KMS-11 (cell line): ENCODE data around the gene ZNF865.
"Not testable (repeated sequence)": the region's sequence is repeated elsewhere in the genome, so short reads cannot be mapped to it uniquely, and the experiment has no call there.

Experiments used
- H2AFZ ChIP-seq: fragments of 200-600 bp; sonication (generic); 2 replicates; pipeline ENCODE4 v1.6.1; 2016; ENCODE audit warnings: antibody characterized with exemption, mixed run types, low read depth
- H3K27ac ChIP-seq: fragments of 200-600 bp; sonication (generic); 2 replicates; pipeline ENCODE4 v1.6.1; 2016; ENCODE audit warnings: mild to moderate bottlenecking, mixed run types
- H3K27me3 ChIP-seq: fragments of 200-600 bp; sonication (generic); 2 replicates; pipeline ENCODE4 v1.6.1; 2017; ENCODE audit warnings: mild to moderate bottlenecking, low read depth, mixed run types, moderate library complexity; ENCODE audit not compliant: insufficient read depth
- H3K36me3 ChIP-seq: fragments of 200-600 bp; sonication (generic); 2 replicates; pipeline ENCODE4 v1.6.1; 2017; ENCODE audit warnings: mild to moderate bottlenecking, mixed run types; ENCODE audit not compliant: insufficient read depth
- H3K4me1 ChIP-seq: fragments of 200-600 bp; sonication (generic); 2 replicates; pipeline ENCODE4 v1.6.1; 2016; ENCODE audit warnings: mild to moderate bottlenecking, low read depth, mixed run types; ENCODE audit not compliant: poor library complexity, severe bottlenecking
- H3K4me2 ChIP-seq: fragments of 200-600 bp; sonication (generic); 2 replicates; pipeline ENCODE4 v1.7.0; 2016; ENCODE audit warnings: mild to moderate bottlenecking, mixed run types
- H3K4me3 ChIP-seq: fragments of 200-600 bp; sonication (generic); IDR thresholded peaks from 2 replicates; pipeline ENCODE4 v1.6.1; 2017; ENCODE audit warnings: low read depth, low read length, mixed read lengths; ENCODE audit not compliant: insufficient read depth
- H3K79me2 ChIP-seq: fragments of 200-600 bp; sonication (generic); 2 replicates; pipeline ENCODE4 v1.6.1; 2016; ENCODE audit warnings: low read depth, mixed run types; ENCODE audit not compliant: insufficient read depth
- H3K9ac ChIP-seq: fragments of 200-600 bp; sonication (generic); 2 replicates; pipeline ENCODE4 v1.6.1; 2016; ENCODE audit warnings: mild to moderate bottlenecking, mixed run types
- H4K20me1 ChIP-seq: fragments of 200-600 bp; sonication (generic); 2 replicates; pipeline ENCODE4 v1.6.1; 2016; ENCODE audit warnings: mild to moderate bottlenecking, mixed run types; ENCODE audit not compliant: insufficient read depth
- TF ChIP-seq, protein P1 (sequence below): fragments of 200-600 bp; sonication (generic); conservative IDR thresholded peaks from 2 replicates; pipeline ENCODE4 v1.6.1; 2017; ENCODE audit warnings: low read depth, mild to moderate bottlenecking, antibody characterized with exemption, low read length, moderate library complexity, mixed read lengths

Gene ZNF865

DNA sequence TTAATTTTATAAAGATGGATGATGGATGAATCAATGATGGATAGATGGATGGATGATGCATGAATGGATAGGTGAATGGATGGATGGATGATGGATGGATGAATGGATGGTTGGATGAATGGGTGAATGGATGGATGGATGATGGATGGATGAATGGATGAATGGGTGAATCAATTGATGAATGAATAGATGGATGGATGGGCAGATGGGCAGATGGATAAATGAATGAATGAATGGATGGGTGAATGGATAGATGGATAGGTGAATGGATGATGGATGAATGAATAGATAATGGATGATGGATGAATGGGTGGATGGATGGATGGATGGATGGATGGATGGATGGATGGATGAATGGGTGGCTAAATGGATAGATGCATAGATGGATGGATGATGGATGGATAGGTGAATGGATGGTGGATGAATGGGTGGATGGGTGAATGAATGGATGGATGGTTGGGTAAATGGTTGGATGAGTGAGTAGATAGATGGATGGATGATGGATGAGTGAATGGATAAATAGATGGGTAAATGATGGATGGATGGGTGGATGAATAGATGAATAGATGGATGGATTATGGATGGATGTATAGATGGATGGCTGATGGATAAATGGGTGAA, 37.6 kb upstream of the ZNF865 start:
- Histone ChIP-seq H3K27me3 (peaks cover 38% of the 10 kb centered on the region), H3K79me2 (no peaks in the 10 kb centered on the region), H3K27ac (no peak overlapping the region), H3K4me3 (no peak overlapping the region), H3K36me3 (no peaks in the 10 kb centered on the region), H3K4me2 (no peak overlapping the region), H2AFZ (no peak overlapping the region), H4K20me1 (no peaks in the 10 kb centered on the region), H3K9ac (no peak overlapping the region), H3K4me1 (no peaks in the 10 kb centered on the region)
- TF ChIP-seq, protein P1, sequence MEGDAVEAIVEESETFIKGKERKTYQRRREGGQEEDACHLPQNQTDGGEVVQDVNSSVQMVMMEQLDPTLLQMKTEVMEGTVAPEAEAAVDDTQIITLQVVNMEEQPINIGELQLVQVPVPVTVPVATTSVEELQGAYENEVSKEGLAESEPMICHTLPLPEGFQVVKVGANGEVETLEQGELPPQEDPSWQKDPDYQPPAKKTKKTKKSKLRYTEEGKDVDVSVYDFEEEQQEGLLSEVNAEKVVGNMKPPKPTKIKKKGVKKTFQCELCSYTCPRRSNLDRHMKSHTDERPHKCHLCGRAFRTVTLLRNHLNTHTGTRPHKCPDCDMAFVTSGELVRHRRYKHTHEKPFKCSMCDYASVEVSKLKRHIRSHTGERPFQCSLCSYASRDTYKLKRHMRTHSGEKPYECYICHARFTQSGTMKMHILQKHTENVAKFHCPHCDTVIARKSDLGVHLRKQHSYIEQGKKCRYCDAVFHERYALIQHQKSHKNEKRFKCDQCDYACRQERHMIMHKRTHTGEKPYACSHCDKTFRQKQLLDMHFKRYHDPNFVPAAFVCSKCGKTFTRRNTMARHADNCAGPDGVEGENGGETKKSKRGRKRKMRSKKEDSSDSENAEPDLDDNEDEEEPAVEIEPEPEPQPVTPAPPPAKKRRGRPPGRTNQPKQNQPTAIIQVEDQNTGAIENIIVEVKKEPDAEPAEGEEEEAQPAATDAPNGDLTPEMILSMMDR, result no peak

- not testable (repeated sequence) for H3K79me2 ChIP-seq, H4K20me1 ChIP-seq, H3K27ac ChIP-seq, H3K4me2 ChIP-seq, H3K36me3 ChIP-seq, H2AFZ ChIP-seq, H3K4me3 ChIP-seq, H3K4me1 ChIP-seq, H3K9ac ChIP-seq
- peaks cover 31% of the 10 kb centered on the region for H3K27me3 ChIP-seq
Observed at GRCh38 chr19:55569477-55569876, 36.0 kb upstream of the ZNF865 start.

DNA sequence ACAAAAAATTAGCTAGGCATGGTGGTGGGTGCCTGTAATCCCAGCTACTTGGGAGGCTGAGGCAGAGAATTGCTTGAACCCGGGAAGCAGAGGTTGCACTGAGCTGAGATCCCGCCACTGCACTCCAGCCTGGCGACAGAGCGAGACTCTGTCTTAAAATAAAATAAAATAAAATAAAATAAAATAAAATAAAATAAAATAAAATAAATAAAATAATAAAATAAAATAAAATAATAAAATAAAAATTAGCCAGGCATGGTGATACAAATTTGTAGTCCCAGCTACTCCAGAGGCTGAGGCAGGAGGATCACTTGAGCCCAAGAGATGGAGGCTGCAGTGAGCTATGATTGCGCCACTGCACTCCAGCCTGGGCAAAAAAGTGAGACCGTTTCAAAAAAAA, 31.5 kb upstream of the ZNF865 start:
- not testable (repeated sequence) for H3K9ac ChIP-seq, H3K36me3 ChIP-seq, H2AFZ ChIP-seq, H3K4me1 ChIP-seq, H3K4me2 ChIP-seq, H3K79me2 ChIP-seq, H3K27me3 ChIP-seq, H3K4me3 ChIP-seq, H3K27ac ChIP-seq, H4K20me1 ChIP-seq

GRCh38 chr19:55576746-55577145, 28.7 kb upstream of the ZNF865 start:
- H2AFZ ChIP-seq, result no peak overlapping the region
- no peaks in the 10 kb centered on the region for H3K4me1 ChIP-seq
- H3K4me3 ChIP-seq, result no peak overlapping the region
- H3K9ac ChIP-seq, result no peak overlapping the region
- no peaks in the 10 kb centered on the region for H3K79me2 ChIP-seq
- H3K36me3 ChIP-seq, result no peaks in the 10 kb centered on the region
- TF ChIP-seq, protein P1, result no peak
- no peaks in the 10 kb centered on the region for H4K20me1 ChIP-seq
- no peak overlapping the region for H3K27ac ChIP-seq
- H3K4me2 ChIP-seq, result no peak overlapping the region
- no peaks in the 10 kb centered on the region for H3K27me3 ChIP-seq

DNA sequence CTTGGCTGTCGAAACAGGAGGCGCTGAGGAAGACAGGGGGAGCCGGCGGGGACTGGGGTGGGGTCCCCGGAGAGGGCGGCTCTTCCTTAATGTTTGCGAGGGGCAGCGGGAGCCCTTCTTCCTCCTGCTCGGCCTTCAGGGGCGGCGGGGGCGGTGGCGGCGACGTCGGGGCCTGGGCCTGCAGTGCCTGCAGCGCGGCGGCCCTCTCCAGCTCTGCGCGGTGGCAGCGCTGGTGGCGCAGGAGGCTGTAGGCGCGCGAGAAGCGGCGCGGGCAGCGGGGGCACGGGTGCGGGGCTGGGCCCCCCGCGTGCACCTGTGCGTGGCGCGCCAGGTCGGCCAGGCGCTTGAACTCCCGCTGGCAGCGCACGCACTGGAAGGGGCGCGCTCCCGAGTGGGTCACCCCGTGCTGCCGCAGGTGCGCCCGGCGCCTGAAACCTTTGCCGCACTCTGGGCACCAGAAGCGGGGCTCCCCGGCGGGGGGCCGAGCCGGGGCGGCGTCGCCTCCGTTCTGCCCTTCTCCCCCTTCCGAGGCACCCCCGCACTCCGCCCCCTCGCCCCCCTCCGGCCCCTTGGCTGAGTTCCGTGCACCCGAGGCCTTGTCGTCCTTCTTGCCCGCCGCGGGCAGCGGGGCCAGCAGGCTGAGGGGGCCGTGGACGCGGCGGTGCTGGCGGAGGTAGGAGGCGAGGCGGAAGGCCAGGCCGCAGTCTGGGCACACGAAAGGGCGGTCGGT, 27.3 kb upstream of the ZNF865 start:
- Histone ChIP-seq H3K36me3 (no peaks in the 10 kb centered on the region), H3K79me2 (no peaks in the 10 kb centered on the region), H3K9ac (no peak overlapping the region), H4K20me1 (no peaks in the 10 kb centered on the region), H3K4me2 (no peak overlapping the region), H2AFZ (no peak overlapping the region), H3K4me3 (no peak overlapping the region), H3K4me1 (no peaks in the 10 kb centered on the region), H3K27ac (no peak overlapping the region), H3K27me3 (peaks cover 4% of the 10 kb centered on the region; the same call in 1 of the 2 replicates)
- TF ChIP-seq, protein P1, result no peak
